ENCODE measurements around the gene SLC13A3.

Gene SLC13A3

DNA sequence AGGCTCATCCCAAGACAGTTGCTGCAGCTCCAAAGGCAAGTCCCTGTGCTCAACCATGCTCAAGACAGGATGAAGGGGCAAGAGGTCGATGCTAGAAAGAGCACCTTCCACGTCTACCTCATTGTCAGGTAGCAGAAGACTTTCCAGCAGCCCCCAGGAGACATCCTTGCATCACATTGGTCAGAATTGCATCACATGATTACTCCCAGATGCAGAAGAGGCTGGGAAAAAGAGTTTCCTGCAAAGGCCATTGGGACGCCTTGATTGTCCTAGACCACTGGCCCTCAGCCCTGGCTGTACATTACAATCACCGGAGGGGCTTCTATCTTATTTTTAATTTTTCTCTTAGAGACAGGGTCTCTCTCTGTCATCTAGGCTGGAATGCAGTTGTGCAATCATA, 120.6 kb downstream of the SLC13A3 start:
- no peak for DNase-seq (ENCODE audit: low read depth)

DNA sequence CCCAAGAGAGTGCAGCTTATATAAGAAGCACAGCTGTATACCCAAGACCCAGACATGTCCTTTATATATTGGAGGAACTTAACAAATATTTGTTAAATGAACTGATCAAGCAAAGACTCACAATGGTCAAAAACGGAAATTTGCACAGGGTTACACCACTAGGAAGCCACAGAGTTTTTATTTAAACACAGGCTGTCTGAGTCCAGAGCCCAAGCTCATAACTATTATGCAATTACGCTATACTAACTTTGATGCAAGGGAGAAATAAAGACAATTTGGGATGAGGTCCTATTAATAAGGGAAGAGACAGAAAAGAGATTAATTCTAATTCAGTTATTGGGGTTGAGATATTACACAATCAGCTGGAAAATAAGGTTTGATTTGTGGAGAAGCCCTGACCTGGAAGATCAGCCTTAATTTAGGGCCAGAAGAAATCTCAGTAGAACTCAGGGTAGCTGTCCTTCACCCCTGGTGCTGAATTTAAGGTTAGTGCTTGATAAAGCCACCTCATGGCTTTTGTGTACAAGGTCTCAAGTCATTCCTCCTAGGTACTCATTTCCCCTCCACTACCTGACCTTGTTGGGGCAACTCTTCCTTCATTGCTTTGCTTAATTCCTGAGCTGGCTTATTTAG, 127.4 kb downstream of the SLC13A3 start:
- DNase-seq (ENCODE audit: low read depth) = peak; percentile 24

DNA sequence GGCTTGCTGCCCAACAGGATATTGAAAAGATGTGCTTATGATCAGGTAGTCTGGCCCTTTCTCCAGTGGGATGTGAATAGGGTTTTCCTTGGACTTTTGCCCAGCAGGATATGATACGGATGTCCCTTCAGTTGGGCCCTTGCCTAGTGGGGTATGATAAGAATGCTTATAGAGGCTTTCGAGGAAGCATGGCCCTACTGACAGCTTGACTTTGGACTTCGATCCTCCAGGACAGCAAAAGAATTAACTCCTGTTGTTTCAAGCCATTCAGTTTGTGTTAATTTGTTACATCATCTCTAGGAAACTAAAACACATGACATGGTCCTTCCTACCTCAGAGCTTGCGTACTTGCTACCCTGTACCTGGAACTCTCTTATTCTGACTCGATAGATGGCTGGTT, 128.2 kb downstream of the SLC13A3 start:
- no peak for DNase-seq (ENCODE audit: low read depth)

DNA sequence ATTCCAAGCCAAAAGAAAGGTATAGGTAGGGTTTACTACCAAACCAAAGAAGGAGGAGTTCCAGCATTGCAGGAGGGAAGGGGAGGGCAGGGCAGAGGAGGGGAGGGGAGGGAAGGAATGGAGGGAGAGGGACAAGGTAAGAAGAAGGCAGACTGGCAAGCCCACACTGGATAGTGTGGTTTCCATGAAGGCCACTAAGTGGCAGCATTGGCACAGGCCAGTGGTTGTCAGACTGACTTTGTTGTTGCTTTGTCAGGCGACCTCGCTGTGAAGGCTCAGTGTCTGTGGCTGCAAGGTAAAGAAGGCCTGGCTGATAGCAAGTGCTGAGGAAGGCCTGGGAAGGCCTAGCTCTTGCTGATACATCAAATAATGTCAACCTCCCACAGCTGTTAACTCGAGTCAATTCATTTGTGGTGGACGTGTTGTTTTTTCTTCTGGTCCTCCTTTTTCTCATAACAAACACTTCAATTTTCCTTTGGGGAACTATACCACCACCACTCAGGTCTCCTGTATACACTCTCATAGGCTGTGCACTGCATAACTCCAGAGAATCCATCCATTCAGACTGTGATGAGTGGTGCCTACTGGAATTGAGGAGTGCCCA, 130.2 kb downstream of the SLC13A3 start:
- peak; percentile 57 for DNase-seq (ENCODE audit: low read depth)

DNA sequence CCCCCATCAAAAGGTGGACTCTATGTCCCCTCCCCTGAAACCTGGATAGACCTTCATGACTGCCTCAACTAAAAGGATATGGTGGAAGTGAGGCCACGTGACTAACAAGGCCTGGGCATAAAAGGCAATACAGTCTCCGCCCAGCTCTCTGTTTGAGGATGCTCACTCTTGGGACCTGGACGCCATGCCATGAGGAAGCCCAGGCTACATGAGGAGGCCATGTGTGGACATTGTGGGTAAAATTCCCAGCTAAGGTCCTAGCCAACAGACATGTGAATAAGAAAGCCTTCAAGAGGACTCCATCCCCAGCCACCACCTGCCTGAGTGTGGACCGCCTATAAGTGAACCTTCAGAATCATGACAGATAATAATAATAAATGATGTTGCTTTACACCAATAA, 130.7 kb downstream of the SLC13A3 start:
- no peak for DNase-seq (ENCODE audit: low read depth)

DNA sequence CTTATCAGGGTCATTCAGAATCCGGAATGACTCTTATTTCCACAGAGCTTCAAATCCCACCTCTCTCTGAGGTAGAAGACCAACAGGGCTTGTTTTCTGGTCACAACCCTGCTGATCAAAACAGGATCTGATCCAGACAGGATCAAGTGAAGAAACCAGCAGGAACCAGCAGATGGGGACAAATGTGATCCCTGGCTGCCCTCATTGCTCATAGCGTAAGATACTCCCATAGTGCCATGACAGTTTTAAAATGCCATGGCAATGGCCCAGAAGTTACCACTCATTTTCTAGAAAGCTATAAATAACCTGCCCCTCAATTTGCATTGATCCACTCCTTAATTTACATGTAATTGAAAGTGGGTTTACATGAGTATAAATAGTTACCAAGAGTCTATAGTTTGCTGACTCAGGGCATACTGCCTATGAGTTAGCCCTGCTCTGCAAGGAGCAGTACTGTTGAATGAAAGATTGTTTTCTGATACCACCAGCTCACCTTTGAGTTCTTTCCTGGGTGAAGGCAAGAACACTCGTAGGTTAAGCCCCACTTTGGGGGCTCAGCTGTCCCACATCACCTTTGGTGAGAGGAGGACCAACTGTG, 131.7 kb downstream of the SLC13A3 start:
- DNase-seq (ENCODE audit: low read depth) = no peak

DNA sequence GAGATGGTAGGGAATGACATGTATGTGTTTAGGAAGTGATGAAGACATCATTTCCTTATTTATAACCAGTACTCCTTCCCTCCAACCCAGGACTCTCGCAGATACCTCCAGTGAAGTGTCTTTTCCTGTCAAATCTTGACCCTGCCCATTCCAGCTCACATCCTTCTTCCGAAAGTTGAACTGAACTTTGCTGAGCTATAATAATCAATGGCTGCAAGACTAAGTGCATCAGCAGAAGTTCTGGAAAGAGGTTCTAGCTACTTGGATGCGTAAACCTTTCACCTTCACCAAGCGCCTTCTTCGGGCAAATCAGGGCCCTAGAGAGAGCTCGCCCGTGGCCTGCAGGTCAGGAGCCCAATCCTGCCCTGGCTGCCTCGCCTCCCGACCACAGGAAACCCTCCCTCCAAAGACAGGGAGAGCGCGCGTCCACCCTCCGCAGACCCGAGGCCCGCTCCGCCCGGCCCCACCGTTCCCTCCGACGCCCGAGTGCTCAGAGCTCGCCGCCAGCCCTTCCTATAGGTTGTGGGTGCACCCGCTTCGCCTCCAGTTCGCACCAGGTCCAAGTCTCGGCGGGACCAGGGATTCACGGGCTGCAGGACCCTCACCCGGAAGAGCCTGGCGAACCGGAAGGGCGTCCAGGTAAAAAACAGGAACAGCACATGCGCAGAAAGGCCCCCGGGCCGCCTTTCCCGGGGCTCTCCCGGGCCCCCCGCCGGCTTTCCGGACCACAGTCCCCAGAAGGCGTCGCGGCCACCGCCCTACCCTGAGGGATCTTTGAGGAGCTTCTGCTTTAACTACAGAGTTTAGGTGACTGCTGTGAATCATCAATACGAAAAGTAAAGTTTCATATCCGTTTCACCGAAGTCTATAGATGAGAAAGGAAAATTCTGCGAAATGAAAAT, 138.1 kb downstream of the SLC13A3 start, which contains the start of gene ZNF334:
Gene ZNF334 (minus strand): TSS at position 617 of the 902 bp plus-strand sequence. CDS start 1,457 bp downstream, outside the sequence.
- peak; percentile 15 for DNase-seq (ENCODE audit: low read depth)

DNA sequence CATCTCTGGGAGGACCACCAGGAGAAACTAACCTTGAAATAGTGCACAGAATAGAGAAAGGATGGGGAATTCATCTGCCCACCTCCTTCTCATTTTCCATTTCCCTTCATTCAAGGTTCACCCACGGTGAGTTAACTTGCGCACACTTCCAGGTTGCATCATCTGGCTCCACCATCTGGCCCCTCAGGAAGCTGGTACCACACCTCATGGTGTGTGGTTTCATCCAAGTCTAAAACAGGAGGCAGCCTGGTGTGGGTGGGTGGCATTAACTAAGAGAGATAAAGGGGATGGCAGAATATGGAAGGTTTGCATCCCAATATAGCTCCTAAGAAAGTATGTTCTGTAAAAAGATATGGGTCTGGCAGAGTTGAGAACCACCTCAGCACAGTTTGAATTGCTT, 141.7 kb downstream of the SLC13A3 start:
- no peak for DNase-seq (ENCODE audit: low read depth)

All from EH (cell line).